ENCODE results near the gene ASAP3.

DNA sequence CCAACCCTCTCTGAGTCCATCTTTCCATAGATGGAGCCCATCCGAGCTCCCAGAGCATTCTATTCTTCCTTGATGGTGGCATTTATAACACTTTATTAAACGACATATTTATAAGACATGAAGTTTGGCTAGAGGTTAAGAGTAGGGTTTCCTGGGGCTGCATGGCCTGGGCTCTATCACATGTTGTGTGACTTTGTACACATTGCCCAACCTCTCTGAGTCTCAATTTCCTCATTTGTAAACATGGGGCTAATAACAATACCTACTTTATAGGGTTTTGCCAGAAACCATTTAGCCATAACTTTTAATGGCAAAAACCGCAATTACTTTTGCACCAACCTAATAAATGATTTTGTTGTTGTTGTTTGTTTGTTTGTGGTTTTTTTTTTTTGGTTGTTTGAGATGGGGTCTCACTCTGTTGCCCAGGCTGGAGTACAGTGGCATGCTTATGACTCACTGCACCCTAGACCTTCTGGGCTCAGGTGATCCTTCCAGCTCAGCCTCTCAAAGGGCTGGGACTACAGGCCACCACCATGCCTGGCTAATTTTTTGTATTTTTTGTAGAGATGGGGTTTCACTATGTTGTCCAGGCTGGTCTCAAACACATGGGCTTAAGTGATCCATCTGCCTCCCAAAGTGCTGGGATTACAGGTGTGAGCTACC, 13.9 kb upstream of the ASAP3 start:
- TF ChIP-seq, protein P1, sequence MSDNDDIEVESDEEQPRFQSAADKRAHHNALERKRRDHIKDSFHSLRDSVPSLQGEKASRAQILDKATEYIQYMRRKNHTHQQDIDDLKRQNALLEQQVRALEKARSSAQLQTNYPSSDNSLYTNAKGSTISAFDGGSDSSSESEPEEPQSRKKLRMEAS (IDR thresholded peaks at IDR 0.05; ENCODE audit: insufficient read depth, insufficient read length): no peak
- TF ChIP-seq EZH2 (IDR thresholded peaks at IDR 0.05; ENCODE audit: borderline replicate concordance, low read depth, low read length, severe bottlenecking): no peak
- TF ChIP-seq, protein P2, sequence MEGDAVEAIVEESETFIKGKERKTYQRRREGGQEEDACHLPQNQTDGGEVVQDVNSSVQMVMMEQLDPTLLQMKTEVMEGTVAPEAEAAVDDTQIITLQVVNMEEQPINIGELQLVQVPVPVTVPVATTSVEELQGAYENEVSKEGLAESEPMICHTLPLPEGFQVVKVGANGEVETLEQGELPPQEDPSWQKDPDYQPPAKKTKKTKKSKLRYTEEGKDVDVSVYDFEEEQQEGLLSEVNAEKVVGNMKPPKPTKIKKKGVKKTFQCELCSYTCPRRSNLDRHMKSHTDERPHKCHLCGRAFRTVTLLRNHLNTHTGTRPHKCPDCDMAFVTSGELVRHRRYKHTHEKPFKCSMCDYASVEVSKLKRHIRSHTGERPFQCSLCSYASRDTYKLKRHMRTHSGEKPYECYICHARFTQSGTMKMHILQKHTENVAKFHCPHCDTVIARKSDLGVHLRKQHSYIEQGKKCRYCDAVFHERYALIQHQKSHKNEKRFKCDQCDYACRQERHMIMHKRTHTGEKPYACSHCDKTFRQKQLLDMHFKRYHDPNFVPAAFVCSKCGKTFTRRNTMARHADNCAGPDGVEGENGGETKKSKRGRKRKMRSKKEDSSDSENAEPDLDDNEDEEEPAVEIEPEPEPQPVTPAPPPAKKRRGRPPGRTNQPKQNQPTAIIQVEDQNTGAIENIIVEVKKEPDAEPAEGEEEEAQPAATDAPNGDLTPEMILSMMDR (IDR thresholded peaks at IDR 0.05; ENCODE audit: extremely low read depth in 1 of 2, insufficient read depth in 1 of 2, low read depth in 1 of 2, low read length in 2 of 2): no peak
- TF ChIP-seq POLR2A (IDR thresholded peaks at IDR 0.05; ENCODE audit: low read depth, low read length): no peak
- no peak for TF ChIP-seq POLR2AphosphoS5 (IDR thresholded peaks at IDR 0.05; ENCODE audit: insufficient read depth, low read depth, low read length)
- no peak for TF ChIP-seq MYC (IDR thresholded peaks at IDR 0.05; ENCODE audit: low read depth, low read length)

All from endothelial cell of umbilical vein (primary cell).